GM12878 (cell line): ENCODE data around the gene IL10. TPM values are rescaled to one million over a fixed set of nuclear protein-coding genes. Genes with fewer than 3 reads are reported as not detected.
"Not testable (repeated sequence)": the region's sequence is repeated elsewhere in the genome, so short reads cannot be mapped to it uniquely, and the experiment has no call there.

ENCODE experiments used
- ATAC-seq: fragments of 200-7000 bp; cut with Tn5 transposase; 3 replicates; pipeline ENCODE4 v1.9.1; 2020; ENCODE audit warnings: mild to moderate bottlenecking, moderate library complexity
- BruUV-seq: library from RNA; stranded (reverse); fragments of 400-500 nt; replicated peaks from 2 replicates; lab custom pipeline; 2021; lab: Mats Ljungman, UMichigan
- CTCF ChIA-PET: fragments of 300-600 bp; sonication (Branson Sonifier 250); formaldehyde crosslinking; extraction: SDS; loops from one replicate; lab custom pipeline; 2021; ENCODE audit warnings: inconsistent platforms; lab: Yijun Ruan, JAX
- POLR2A ChIA-PET: fragments of 350-600 bp; formaldehyde crosslinking; extraction: SDS; loops from one replicate; lab custom pipeline; 2021; ENCODE audit warnings: inconsistent platforms; lab: Charles Lee
- RAD21 ChIA-PET: fragments of 300-600 bp; sonication (Branson Sonifier 250); formaldehyde crosslinking; loops from one replicate; lab custom pipeline; 2023; ENCODE audit warnings: antibody characterized with exemption; ENCODE audit not compliant: unreplicated experiment; lab: Charles Lee
- SMC1A ChIA-PET: fragments of 300-600 bp; sonication (Branson Sonifier 250); formaldehyde crosslinking; loops from one replicate; lab custom pipeline; 2023; ENCODE audit not compliant: unreplicated experiment, uncharacterized antibody; lab: Charles Lee
- DNase-seq: peaks from one replicate; pipeline ENCODE4 v3.0.0-alpha.2; 2011; ENCODE audit warnings: low read depth, low spot score
- FAIRE-seq: peaks from 3 replicates; lab custom pipeline; 2011; peaks lifted over from hg19 to GRCh38; lab: Jason Lieb, UNC
- H2AFZ ChIP-seq: 2 replicates; pipeline ENCODE4 v1.6.0; 2011; ENCODE audit warnings: low read depth, low read length, control low read depth; ENCODE audit not compliant: control insufficient read depth
- H3K27ac ChIP-seq: 2 replicates; pipeline ENCODE4 v1.5.1; 2011; ENCODE audit warnings: control low read depth; ENCODE audit not compliant: control insufficient read depth, insufficient read depth
- H3K27me3 ChIP-seq, 2 experiments: replicated peaks in 1 of 2; 2 replicates each; pipeline versions ENCODE4 v1.6.0 to v1.6.1; 2011; ENCODE audit warnings: low read length in 1 of 2; ENCODE audit not compliant: control insufficient read depth in 2 of 2, insufficient read depth in 2 of 2
- H3K36me3 ChIP-seq, 2 experiments: 2 replicates each; pipeline ENCODE4 v1.5.1; 2011; ENCODE audit warnings: low read length in 1 of 2; ENCODE audit not compliant: control insufficient read depth in 2 of 2, insufficient read depth in 2 of 2
- H3K4me1 ChIP-seq: 2 replicates; pipeline ENCODE4 v1.6.1; 2011; ENCODE audit warnings: mild to moderate bottlenecking, low read length, moderate library complexity, mixed read lengths; ENCODE audit not compliant: control insufficient read depth, insufficient read depth
- H3K4me2 ChIP-seq: 2 replicates; pipeline ENCODE4 v1.6.0; 2011; ENCODE audit warnings: control low read depth; ENCODE audit not compliant: control insufficient read depth, insufficient read depth
- H3K4me3 ChIP-seq: fragments of 200-600 bp; sonication (generic); 2 replicates; pipeline ENCODE4 v1.5.1; 2016
- H3K79me2 ChIP-seq: 2 replicates; pipeline ENCODE4 v1.6.0; 2011; ENCODE audit warnings: low read length; ENCODE audit not compliant: control insufficient read depth, insufficient read depth
- H3K9ac ChIP-seq: 2 replicates; pipeline ENCODE4 v1.8.0; 2011; ENCODE audit warnings: low read length, control low read depth, mixed read lengths; ENCODE audit not compliant: control insufficient read depth, insufficient read depth
- H3K9me3 ChIP-seq: replicated peaks from 3 replicates; pipeline ENCODE4 v1.5.1; 2011; ENCODE audit warnings: mild to moderate bottlenecking, low read length; ENCODE audit not compliant: control insufficient read depth, insufficient read depth
- H4K20me1 ChIP-seq: 2 replicates; pipeline ENCODE4 v1.6.0; 2011; ENCODE audit not compliant: control insufficient read depth, insufficient read depth
- CBX5 ChIP-seq: sonication (generic); IDR thresholded peaks from 2 replicates; pipeline ENCODE4 v1.6.1; 2016; ENCODE audit warnings: low read depth, moderate library complexity, mild to moderate bottlenecking, inconsistent platforms
- SMAD5 ChIP-seq: IDR thresholded peaks from 2 replicates; pipeline ENCODE4 v1.6.1; 2016; ENCODE audit warnings: antibody characterized with exemption, low read depth
- ZZZ3 ChIP-seq: IDR thresholded peaks from 2 replicates; pipeline ENCODE4 v1.6.1; 2011; ENCODE audit warnings: low read depth; ENCODE audit not compliant: control insufficient read depth, insufficient read length
- WGBS: methylation state at CpG from one replicate; pipeline ENCODE4 v1.1.6; 2016; ENCODE audit warnings: low lambda C conversion rate; ENCODE audit not compliant: insufficient replicate concordance, insufficient coverage; ENCODE audit errors: missing lambda C conversion rate; 5-methylcytosine and 5-hydroxymethylcytosine counted together
- in situ Hi-C: fragments of 300-500 bp; cut with MboI; formaldehyde crosslinking; loops from 9 replicates; pipeline ENCODE4 v1.14.3; 2018; ENCODE audit warnings: mixed read lengths
- intact Hi-C: fragments of 100-400 bp; cut with micrococcal nuclease; formaldehyde crosslinking; loops from one replicate; pipeline ENCODE4 v1.14.2; 2022; ENCODE audit not compliant: unreplicated experiment
- polyA plus RNA-seq, 11 experiments: library from polyadenylated mRNA; depleted of rRNA in 4 of 11; unstranded in 6 of 11; stranded (reverse) in 5 of 11; fragments of >200 nt; fragmentation: Nextera tagmentation in 4 of 11; fragmentation: Illumina TruSeq in 1 of 11; extraction: Ambion mirVana in 4 of 11; extraction: Trizol in 1 of 11; gene quantifications; 1 replicate in 1 of 11; 2 replicates in 10 of 11; pipeline versions ENCODE4 v1.2.1 to v1.2.3, GENCODE V29; 2011 to 2016; ENCODE audit warnings: inconsistent platforms in 2 of 11, missing spikeins in 2 of 11, low read depth in 1 of 11
- total RNA-seq, 4 experiments: library from RNA; depleted of rRNA in 3 of 4; stranded (reverse); fragments of >200 nt in 3 of 4; fragmentation: Illumina TruSeq in 1 of 4; extraction: Trizol in 1 of 4; gene quantifications; 2 replicates each; pipeline versions ENCODE4 v1.2.1 to v1.2.3, GENCODE V29; 2013 to 2021

IL10 gene
- total and polyA plus RNA-seq, 10 of the 15 experiments (the other 5 are each of a cell fraction or from before 2014, with no cell fraction given) = 0.34 to 5.0 (median 1.1) TPM

GRCh38 chr1:206762741-206763364 is 9.4 kb downstream of the IL10 start:
- H2AFZ ChIP-seq, H3K79me2 ChIP-seq, intact Hi-C loops, H3K36me3 ChIP-seq, H3K27me3 ChIP-seq, H3K4me3 ChIP-seq, BruUV-seq, in situ Hi-C loops, H3K4me2 ChIP-seq, ATAC-seq, H3K9ac ChIP-seq, H4K20me1 ChIP-seq, FAIRE-seq, H3K9me3 ChIP-seq, H3K27ac ChIP-seq, DNase-seq: not testable (repeated sequence)
- CTCF ChIA-PET = interaction anchor here (0.6 to 15.0 kb wide), 2 partner anchors 41 to 154 kb away, joined by 3 to 299 read pairs; no protein-coding TSS in a partner anchor
- RAD21 ChIA-PET = interaction anchor here (0.9 kb wide), 1 partner anchor 20 kb away, joined by 3 read pairs; no protein-coding TSS in a partner anchor
- 85% methylated on average over 11 of the region's 12 CpGs for WGBS
- peaks cover 19% of the 10 kb centered on the region for H3K4me1 ChIP-seq
- POLR2A ChIA-PET = interaction anchor here (0.6 kb wide), 1 partner anchor 181 kb away, joined by 3 read pairs; no protein-coding TSS in a partner anchor
- SMC1A ChIA-PET = interaction anchor here (0.9 to 14.8 kb wide), 5 partner anchors 21 to 67 kb away, joined by 3 to 264 read pairs (median 33); no protein-coding TSS in a partner anchor

- Histone ChIP-seq H3K4me3 (no peak overlapping the region), H3K4me2 (no peak overlapping the region), H3K36me3 (no peaks in the 10 kb centered on the region), H3K27me3 (no peaks in the 10 kb centered on the region), H3K9ac (no peak overlapping the region), H3K4me1 (peaks cover 3% of the 10 kb centered on the region), H3K79me2 (no peaks in the 10 kb centered on the region), H3K9me3 (peaks cover 5% of the 10 kb centered on the region; the same call in 1 of the 3 replicates)
- no peak for ATAC-seq
- intact Hi-C loops = no loop called here
- ChIA-PET POLR2A (interaction anchor here (1.0 kb wide), 1 partner anchor 13 kb away, joined by 3 read pairs; no protein-coding TSS in a partner anchor), CTCF (interaction anchor here (0.7 to 2.1 kb wide), 9 partner anchors 12 to 97 kb away, joined by 3 to 5 read pairs (median 4); no protein-coding TSS in a partner anchor), SMC1A (interaction anchor here (0.7 to 5.1 kb wide), 9 partner anchors 9 to 102 kb away, joined by 3 to 33 read pairs (median 4); partner anchors contain the start of gene IL19)
- BruUV-seq = no TSS peak
- in situ Hi-C loops = no loop called here
- TF ChIP-seq CBX5 = no peak
- no peak for TF ChIP-seq SMAD5
- no peak for TF ChIP-seq ZZZ3
- TF ChIP-seq, all 136 proteins: peak for 0
- Histone ChIP-seq H3K27ac (no peak overlapping the region), H4K20me1 (no peaks in the 10 kb centered on the region), H2AFZ (no peak overlapping the region)
- DNase-seq (no peak), FAIRE-seq (no peak)
- WGBS = 81% methylated on average over 6 of the region's 6 CpGs
- RAD21 ChIA-PET = interaction anchor here (0.7 to 2.2 kb wide), 4 partner anchors 20 to 221 kb away, joined by 3 to 10 read pairs (median 4); no protein-coding TSS in a partner anchor
These were observed 11.0 kb downstream of the IL10 start for GRCh38 chr1:206761159-206761768.
